K562 (cell line): ENCODE results near the gene ARFGAP1. TPM values are rescaled to one million over a fixed set of nuclear protein-coding genes. Genes with fewer than 3 reads are reported as not detected.

Source experiments
- ATAC-seq: fragments of 200-7000 bp; cut with Tn5 transposase; 3 replicates; pipeline ENCODE4 v1.9.1; 2020; ENCODE audit warnings: moderate library complexity
- BruUV-seq: library from RNA; stranded (reverse); fragments of 400-500 nt; replicated peaks from 2 replicates; lab custom pipeline; 2021; lab: Mats Ljungman, UMichigan
- CTCF ChIA-PET: fragments of 300-600 bp; formaldehyde crosslinking; extraction: SDS; loops from one replicate; lab custom pipeline; 2021; ENCODE audit warnings: low intra/inter-chr PET ratio; lab: Yijun Ruan, JAX
- POLR2A ChIA-PET: fragments of 300-600, 350-650 bp; sonication (Branson Sonifier 250); formaldehyde crosslinking; extraction: SDS; loops from one replicate; lab custom pipeline; 2021; ENCODE audit warnings: antibody characterized with exemption, inconsistent platforms; lab: Yijun Ruan, JAX
- DNase-seq, 4 experiments: peaks; one replicate each; pipeline versions ENCODE4 v3.0.0 to v3.0.0-alpha.2; 2011 to 2018; ENCODE audit warnings: low spot score in 3 of 4, mixed read lengths in 3 of 4; ENCODE audit errors: extremely low read depth in 1 of 4
- FAIRE-seq: peaks from 2 replicates; lab custom pipeline; 2011; peaks lifted over from hg19 to GRCh38; lab: Jason Lieb, UNC
- H2AFZ ChIP-seq: 2 replicates; pipeline ENCODE4 v1.6.0; 2011; ENCODE audit warnings: low read depth, low read length, control low read depth, inconsistent platforms
- H3K27ac ChIP-seq: fragments of 200-600 bp; 3 replicates; pipeline ENCODE4 v1.8.0; 2011; ENCODE audit warnings: low read depth, mild to moderate bottlenecking, control low read depth, inconsistent platforms, low read length, moderate library complexity, mixed read lengths; ENCODE audit errors: extremely low read depth
- H3K27me3 ChIP-seq, 2 experiments: fragments of 300-600 bp in 1 of 2; 2 replicates in 1 of 2; 3 replicates in 1 of 2; pipeline versions ENCODE4 v1.6.0 to v1.8.0; 2011; ENCODE audit warnings: inconsistent platforms in 2 of 2, low read length in 2 of 2, mild to moderate bottlenecking in 1 of 2, mixed read lengths in 1 of 2, moderate library complexity in 1 of 2; ENCODE audit not compliant: control insufficient read depth in 2 of 2, insufficient read depth in 2 of 2
- H3K36me3 ChIP-seq: fragments of 300-600 bp; 3 replicates; pipeline ENCODE4 v1.8.0; 2011; ENCODE audit warnings: mild to moderate bottlenecking, low read length, inconsistent platforms; ENCODE audit not compliant: control insufficient read depth, insufficient read depth
- H3K4me1 ChIP-seq, 2 experiments: fragments of 200-600 bp in 1 of 2; replicated peaks in 1 of 2; 2 replicates in 1 of 2; 3 replicates in 1 of 2; pipeline versions ENCODE4 v1.5.1 to v1.8.0; 2011; ENCODE audit warnings: inconsistent platforms in 2 of 2, low read length in 2 of 2, mild to moderate bottlenecking in 1 of 2, mixed read lengths in 1 of 2, moderate library complexity in 1 of 2; ENCODE audit not compliant: control insufficient read depth in 2 of 2, insufficient read depth in 2 of 2
- H3K4me2 ChIP-seq: 2 replicates; pipeline ENCODE4 v1.6.1; 2011; ENCODE audit warnings: low read length, control low read depth, inconsistent platforms, mixed read lengths; ENCODE audit not compliant: insufficient read depth
- H3K4me3 ChIP-seq: fragments of 200-600 bp; sonication (generic), shearing (Covaris generic); 2 replicates; pipeline ENCODE4 v1.5.1; 2016; ENCODE audit warnings: control low read depth, inconsistent platforms
- H3K79me2 ChIP-seq: fragments of 200-600 bp; 3 replicates; pipeline ENCODE4 v1.8.0; 2011; ENCODE audit warnings: low read length, inconsistent platforms; ENCODE audit not compliant: control insufficient read depth, insufficient read depth
- H3K9ac ChIP-seq, 2 experiments: 2 replicates each; pipeline versions ENCODE4 v1.6.0 to v1.6.1; 2011; ENCODE audit warnings: low read depth in 2 of 2, low read length in 2 of 2, control low read depth in 1 of 2, inconsistent platforms in 1 of 2, mild to moderate bottlenecking in 1 of 2, mixed read lengths in 1 of 2; ENCODE audit not compliant: insufficient read depth in 1 of 2
- H3K9me1 ChIP-seq: one replicate; pipeline ENCODE4 v1.6.0; 2011; ENCODE audit warnings: inconsistent platforms, mild to moderate bottlenecking, low read length, moderate library complexity; ENCODE audit not compliant: control insufficient read depth, insufficient read depth
- H3K9me3 ChIP-seq: replicated peaks from 2 replicates; pipeline ENCODE4 v1.5.1; 2011; ENCODE audit warnings: low read depth, low read length, inconsistent platforms; ENCODE audit not compliant: control insufficient read depth, insufficient read depth
- H4K20me1 ChIP-seq: replicated peaks from 2 replicates; pipeline ENCODE4 v1.6.1; 2011; ENCODE audit warnings: low read length, inconsistent platforms, mixed read lengths; ENCODE audit not compliant: control insufficient read depth, insufficient read depth
- EHMT2 ChIP-seq: fragments of 450-650 bp; IDR thresholded peaks from 2 replicates; pipeline ENCODE4 v1.6.1; 2018; ENCODE audit warnings: antibody characterized with exemption
- ETV6 ChIP-seq, 3 experiments: fragments of 150-350 bp in 1 of 3; sonication (generic) in 1 of 3; formaldehyde crosslinking in 1 of 3; IDR thresholded peaks; 2 replicates each; pipeline versions ENCODE4 v1.6.1 to v1.8.0; 2014 to 2022; ENCODE audit warnings: borderline replicate concordance in 2 of 3, low read depth in 2 of 3, antibody characterized with exemption in 1 of 3, low read length in 1 of 3, mild to moderate bottlenecking in 1 of 3, missing genetic modification reagents in 1 of 3
- RNF219 ChIP-seq: fragments of 250-450 bp; sonication (Bioruptor Pico); IDR thresholded peaks from 2 replicates; pipeline ENCODE4 v1.5.0; 2022; ENCODE audit warnings: mild to moderate bottlenecking
- ZBTB40 ChIP-seq, 2 experiments: fragments of 450-650 bp in 1 of 2; sonication (generic) in 1 of 2; formaldehyde crosslinking in 1 of 2; IDR thresholded peaks; 2 replicates each; pipeline versions ENCODE4 v1.7.1 to v1.9.0; 2016 to 2022; ENCODE audit warnings: inconsistent platforms in 1 of 2, mild to moderate bottlenecking in 1 of 2, missing genetic modification reagents in 1 of 2
- WGBS: fragments of 100-300 bp; shearing (Covaris generic); methylation state at CpG from one replicate; pipeline ENCODE4 v1.1.6; 2016; ENCODE audit warnings: low coverage, mixed read lengths; ENCODE audit not compliant: insufficient coverage; ENCODE audit errors: missing lambda C conversion rate; 5-methylcytosine and 5-hydroxymethylcytosine counted together
- in situ Hi-C: fragments of 300-500 bp; cut with MboI; formaldehyde crosslinking; loops from 4 replicates; pipeline ENCODE4 v1.15.0; 2018; ENCODE audit warnings: inconsistent platforms, mixed read lengths
- intact Hi-C: fragments of 100-400 bp; cut with micrococcal nuclease; formaldehyde crosslinking; loops from 2 replicates; pipeline ENCODE4 v1.14.2; 2022
- polyA plus RNA-seq, 8 experiments: library from polyadenylated mRNA; depleted of rRNA in 4 of 8; stranded (reverse) in 5 of 8; unstranded in 3 of 8; fragments of >200 nt; fragmentation: Nextera tagmentation in 2 of 8; fragmentation: Illumina TruSeq in 1 of 8; extraction: Ambion mirVana in 2 of 8; extraction: Trizol in 1 of 8; gene quantifications; 2 replicates each; pipeline versions ENCODE4 v1.2.1 to v1.2.3, GENCODE V29; 2011 to 2014; ENCODE audit warnings: inconsistent platforms in 1 of 8, missing spikeins in 1 of 8
- total RNA-seq, 7 experiments: library from RNA; depleted of rRNA in 6 of 7; stranded (reverse); fragments of >200 nt in 6 of 7; fragmentation: Illumina TruSeq in 2 of 7; extraction: Trizol in 2 of 7; gene quantifications; 2 replicates each; pipeline versions ENCODE4 v1.2.1 to v1.2.3, GENCODE V29; 2011 to 2021; ENCODE audit warnings: low replicate concordance in 1 of 7

Gene ARFGAP1
- total and polyA plus RNA-seq, 9 of the 15 experiments (the other 6 are each of a cell fraction or from before 2014, with no cell fraction given): 0.53 to 102 (median 33.5) TPM

DNA sequence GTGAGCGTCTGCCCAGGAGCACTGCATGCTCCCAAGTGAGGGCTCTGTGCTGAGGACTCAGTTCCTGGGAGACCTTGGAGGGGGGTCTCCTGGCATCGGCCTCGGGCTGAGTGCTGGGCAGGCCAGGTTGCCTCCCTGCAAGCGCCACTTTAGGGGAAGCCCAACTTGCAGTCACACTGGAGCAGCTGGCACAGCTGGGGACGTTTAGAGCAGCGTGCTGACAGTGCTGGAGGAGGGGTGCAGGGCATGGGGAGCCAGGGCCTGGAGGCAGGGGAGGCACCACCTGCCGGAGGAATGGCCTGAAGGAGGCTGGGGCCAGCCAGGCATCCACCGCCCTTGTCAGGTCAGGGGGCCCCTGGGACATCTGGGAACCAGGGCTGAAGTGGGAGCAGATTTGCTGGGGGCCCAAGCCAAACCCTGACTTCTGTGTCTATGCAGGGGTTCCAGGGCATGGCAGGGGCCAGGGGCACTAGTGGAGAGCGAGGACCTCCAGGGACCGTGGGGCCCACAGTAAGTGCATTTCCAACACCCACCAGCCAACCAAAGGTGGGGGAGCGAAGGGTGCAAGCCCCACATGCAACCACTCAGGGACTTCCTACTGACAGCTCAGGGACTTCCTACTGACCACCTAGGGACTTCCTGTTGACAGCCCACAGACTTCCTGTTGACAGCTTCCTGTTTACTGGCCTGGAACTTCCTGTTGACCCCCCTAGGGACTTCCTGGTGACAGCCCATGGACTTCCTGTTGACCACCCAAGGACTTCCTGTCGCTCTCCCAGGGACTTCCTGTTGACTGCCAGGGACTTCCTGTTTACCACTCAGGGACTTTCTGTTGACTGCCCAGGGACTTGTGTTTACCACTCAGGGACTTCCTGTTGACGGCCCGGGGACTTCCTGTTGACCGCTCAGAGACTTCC lies 54.0 kb downstream of the ARFGAP1 start:
- 0 out of 2 replicates have a peak overlapping the region, but pooled peaks have one; percentile 30 for H2AFZ ChIP-seq
- H3K79me2 ChIP-seq: no peaks in the 10 kb centered on the region
- DNase-seq (no peak), ATAC-seq (no peak), FAIRE-seq (no peak)
- no peak overlapping the region for H3K4me3 ChIP-seq
- peaks cover 15 to 18% of the 10 kb centered on the region in 2 experiments; a peak in 4 of 5 replicates for H3K27me3 ChIP-seq
- no peak overlapping the region for H3K9ac ChIP-seq
- WGBS: 24% methylated on average over 15 of the region's 15 CpGs
- H3K9me1 ChIP-seq: no peaks in the 10 kb centered on the region
- ChIA-PET CTCF (no interaction called here), POLR2A (no interaction called here)
- in situ Hi-C loops: no loop called here
- H3K4me2 ChIP-seq: no peak overlapping the region
- no peaks in the 10 kb centered on the region for H3K36me3 ChIP-seq
- no peak overlapping the region for H3K27ac ChIP-seq
- H4K20me1 ChIP-seq: no peaks in the 10 kb centered on the region
- H3K9me3 ChIP-seq: no peaks in the 10 kb centered on the region
- no TSS peak for BruUV-seq
- peaks cover 0 to 31% of the 10 kb centered on the region in 2 experiments; a peak in 1 of 5 replicates for H3K4me1 ChIP-seq
- intact Hi-C loops: no loop called here
- TF ChIP-seq RNF219 (CRISPR knock-in tag): no peak
- peak; percentile 83 for TF ChIP-seq ZBTB40 (IDR thresholded peaks at IDR 0.05)
- no peak for TF ChIP-seq ZBTB40 (CRISPR knock-in tag; IDR thresholded peaks at IDR 0.05)
- peak; percentile 32; the same call in 1 of the 2 replicates for TF ChIP-seq EHMT2
- peak; percentile 80 to 88; a peak in 3 of 4 replicates for TF ChIP-seq ETV6 (IDR thresholded peaks at IDR 0.05; ENCODE audit: borderline replicate concordance in 1 of 2, low read depth in 2 of 2, low read length in 1 of 2)
- TF ChIP-seq ETV6 (CRISPR knock-in tag; IDR thresholded peaks at IDR 0.05; ENCODE audit: borderline replicate concordance): no peak
